Middle frontal gyrus (tissue), 1 donor: ENCODE measurements around the gene TCF12.
A peak's percentile ranks its signal among the peaks of the same experiment; 100 is the strongest.
"Not testable (repeated sequence)": the region's sequence is repeated elsewhere in the genome, so short reads cannot be mapped to it uniquely, and the experiment has no call there.

Experiments used
- DNase-seq: peaks from one replicate; pipeline ENCODE4 v3.0.0-alpha.2; 2015; ENCODE audit warnings: low spot score; ENCODE audit errors: extremely low spot score

TCF12 gene

GRCh38 chr15:57134071-57134605 lies 215.7 kb downstream of the TCF12 start:
- DNase-seq = no peak

GRCh38 chr15:57134851-57135250 lies 216.4 kb downstream of the TCF12 start:
- DNase-seq = no peak

- no peak for DNase-seq
Observed at GRCh38 chr15:57135800-57136199, 217.4 kb downstream of the TCF12 start.

DNA sequence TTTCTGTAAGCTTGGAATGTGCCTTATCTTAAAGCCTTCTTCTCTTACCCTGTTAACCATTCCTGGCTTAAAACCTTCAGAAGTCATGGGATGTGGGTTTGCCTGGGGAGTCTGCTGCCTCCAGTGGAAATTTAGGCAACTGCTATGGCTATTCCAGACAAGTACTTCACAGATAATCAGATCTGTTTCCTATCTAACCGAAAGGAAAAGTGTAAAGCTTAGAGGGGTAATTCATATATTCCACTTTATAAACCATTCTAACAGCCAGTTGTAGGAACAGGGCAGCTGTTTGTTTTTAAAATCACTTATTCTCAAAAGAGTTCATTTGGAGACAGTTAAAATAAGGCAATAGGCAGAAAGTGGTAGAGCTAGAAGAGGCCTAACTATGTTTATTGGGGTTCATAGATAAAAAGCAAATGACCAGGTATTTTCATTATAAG lies 219.9 kb downstream of the TCF12 start:
- no peak for DNase-seq

- DNase-seq = no peak
Observed at GRCh38 chr15:57143511-57144078, 225.2 kb downstream of the TCF12 start.

GRCh38 chr15:57144448-57144847 lies 226.0 kb downstream of the TCF12 start:
- DNase-seq = no peak

DNA sequence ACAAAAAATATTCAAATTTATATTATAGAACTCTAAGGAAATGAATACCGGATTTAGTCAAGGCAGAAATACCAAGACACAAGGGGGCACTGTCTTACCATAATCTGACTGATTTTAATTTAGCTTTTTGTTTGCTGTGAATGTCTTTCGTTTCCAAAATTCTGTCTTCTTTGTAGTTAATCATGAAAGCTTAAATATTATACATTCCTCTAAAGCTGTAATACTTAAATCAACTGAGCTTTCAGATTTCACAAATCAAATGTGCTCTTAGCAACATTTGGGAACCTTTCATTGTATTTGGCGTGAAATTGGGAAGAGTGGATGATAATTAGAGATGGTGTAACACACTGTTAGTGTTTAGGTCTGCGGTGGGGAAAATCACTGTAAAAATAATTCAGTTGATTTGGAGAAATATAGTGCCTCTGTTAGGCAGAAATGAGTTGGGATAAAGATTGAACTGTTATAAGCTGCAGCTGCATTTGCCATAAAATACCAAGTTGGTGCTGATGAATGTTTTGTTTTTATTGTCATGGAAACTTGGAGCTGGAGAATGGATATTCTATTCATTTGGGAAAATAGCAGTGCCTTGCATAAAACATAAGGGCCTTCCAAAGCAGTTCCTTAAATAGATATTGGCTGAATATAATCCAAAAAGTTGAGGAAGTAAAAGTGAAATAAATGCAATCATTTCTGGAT lies 228.2 kb downstream of the TCF12 start:
- peak; percentile 68 for DNase-seq

DNA sequence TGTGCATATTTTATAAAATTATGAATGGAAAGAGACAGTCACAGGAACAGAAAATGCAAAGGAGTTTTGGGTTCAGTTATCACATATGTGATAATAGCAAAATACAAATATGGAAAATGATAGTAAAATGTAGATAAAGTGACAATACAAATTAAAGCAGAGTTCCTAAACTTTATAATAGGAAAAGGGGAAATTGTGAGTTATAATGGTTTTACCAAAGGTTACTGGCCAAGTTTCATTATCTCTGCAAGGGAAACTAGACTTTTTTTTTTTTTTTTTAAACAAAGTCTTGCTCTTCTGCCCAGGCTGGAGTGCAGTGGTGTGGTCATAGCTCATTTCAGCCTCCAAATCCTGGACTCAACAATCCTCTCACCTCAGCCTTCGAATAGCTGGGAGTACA lies 229.2 kb downstream of the TCF12 start:
- DNase-seq = no peak

DNA sequence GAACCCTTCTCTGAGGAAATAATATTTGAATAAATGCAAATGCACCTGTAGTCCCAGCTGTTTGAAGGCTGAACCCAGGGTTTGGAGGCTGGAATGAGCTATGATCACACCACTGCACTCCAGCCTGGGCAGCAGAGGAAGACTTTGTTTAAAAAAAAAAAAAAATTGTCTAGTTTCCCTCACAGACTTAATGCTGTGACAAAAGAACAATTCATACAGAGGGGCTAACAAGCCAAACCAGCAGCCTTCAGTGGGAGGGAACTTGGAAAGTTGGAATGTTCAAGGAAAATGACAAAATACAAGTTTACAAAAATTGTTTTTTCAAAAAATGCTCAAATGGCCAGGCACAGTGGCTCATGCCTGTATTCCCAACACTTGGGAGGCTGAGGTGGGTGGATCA lies 229.8 kb downstream of the TCF12 start:
- no peak for DNase-seq

GRCh38 chr15:57149196-57149595 lies 230.8 kb downstream of the TCF12 start:
- DNase-seq = no peak

DNA sequence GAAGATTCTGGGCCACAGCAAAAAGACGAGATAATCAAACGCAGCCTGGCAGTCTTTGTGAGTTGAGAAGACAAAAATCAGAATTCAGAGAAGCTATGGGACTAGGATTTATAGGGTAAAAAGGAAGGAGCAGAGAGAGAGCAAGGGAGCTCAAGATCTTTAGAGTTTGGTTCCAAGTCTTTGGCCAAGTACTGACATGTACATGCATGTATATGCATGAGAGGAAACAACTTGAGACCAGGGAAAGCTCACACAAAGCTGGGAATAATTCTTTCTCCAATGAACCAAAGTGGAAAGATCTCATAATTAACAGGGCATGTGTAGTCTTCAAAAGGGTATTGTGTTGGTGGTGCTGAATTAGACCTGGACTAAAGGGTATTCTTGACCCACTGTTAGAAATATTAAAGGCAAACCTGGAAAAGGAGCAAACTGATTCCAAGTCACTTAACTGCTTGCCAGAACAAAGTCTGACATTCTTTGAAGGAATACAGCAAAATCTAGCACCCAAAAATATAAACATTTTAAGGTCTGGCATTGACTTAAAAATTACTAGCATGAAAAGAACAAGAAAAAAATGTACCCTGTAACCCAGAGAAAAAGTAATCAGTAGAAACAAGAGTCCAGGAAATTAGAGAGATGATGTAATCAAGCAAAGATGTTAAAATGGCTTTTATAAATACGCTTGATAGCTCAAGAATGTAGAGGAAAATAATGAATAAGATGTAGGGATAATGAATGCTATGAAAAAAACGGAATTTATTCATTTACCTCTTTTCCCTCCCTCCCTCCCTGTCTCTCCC lies 231.8 kb downstream of the TCF12 start:
- DNase-seq = no peak

DNA sequence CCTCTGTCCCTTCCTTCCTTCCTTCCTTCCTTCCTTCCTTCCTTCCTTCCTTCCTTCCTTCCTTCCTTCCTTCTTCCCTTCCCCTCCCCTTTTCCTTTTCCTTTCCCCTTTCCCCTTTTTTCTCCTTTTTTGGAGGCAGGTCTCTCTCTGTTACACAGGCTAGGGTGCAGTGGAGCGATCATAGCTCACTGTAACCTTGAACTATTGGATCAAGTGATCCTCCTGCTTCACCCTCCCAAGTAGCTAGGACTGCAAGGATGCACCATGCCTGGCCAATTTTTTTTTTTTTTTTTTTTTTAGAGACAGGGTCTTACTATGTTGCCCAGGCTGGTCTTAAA lies 232.4 kb downstream of the TCF12 start:
- DNase-seq = not testable (repeated sequence)

DNA sequence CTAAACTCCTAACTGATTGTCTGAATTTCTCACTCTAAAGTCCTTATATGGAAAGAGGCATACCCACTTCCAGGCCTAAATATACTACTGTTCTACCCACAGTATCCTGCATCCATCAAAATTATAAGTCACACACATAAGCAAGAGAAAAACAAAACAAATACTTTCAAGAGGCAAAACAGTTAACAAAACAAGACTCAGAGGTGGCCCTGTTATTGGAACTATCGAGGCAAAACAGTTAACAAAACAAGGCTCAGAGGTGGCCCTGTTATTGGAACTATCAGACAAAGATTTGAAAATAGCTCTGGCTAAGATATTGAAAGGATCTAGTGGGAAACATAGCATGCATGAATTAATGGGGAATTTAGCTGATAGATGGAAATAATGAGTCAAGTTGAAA lies 233.7 kb downstream of the TCF12 start:
- DNase-seq = no peak

- DNase-seq = no peak
Observed at GRCh38 chr15:57152666-57153539, 234.5 kb downstream of the TCF12 start.

DNA sequence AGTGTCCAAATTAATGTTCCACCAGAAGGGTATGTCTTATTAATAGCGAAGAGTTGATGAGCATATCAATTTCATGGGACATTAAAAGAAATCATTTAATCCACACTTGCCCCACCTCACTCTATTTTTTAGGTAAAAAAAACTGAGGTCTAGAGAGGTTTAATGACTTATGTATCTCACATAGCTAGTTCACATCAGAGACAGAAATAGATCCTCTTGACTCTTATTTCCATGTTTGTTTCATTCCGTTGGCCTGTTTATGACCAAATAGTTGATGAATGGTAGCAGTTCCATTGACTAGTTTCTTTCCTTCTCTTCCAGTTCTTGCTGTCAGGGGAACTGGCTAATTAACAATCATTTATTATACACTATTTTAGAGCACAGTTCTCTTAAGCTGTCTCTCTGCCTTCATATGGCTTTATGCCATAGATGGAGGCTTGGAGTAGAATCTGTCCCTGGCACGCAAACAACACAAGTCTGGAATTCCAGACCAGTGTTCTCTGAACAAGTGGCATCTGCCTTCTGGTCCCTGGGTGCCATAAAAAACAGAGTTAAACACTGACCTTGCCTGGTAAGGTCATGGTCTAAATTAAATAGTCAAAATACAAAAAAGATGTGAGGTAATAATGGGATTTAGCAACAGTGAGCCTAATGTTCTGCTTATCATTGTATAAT lies 237.9 kb downstream of the TCF12 start:
- DNase-seq = no peak

GRCh38 chr15:57158589-57158988 lies 240.1 kb downstream of the TCF12 start:
- peak; percentile 70 for DNase-seq

DNA sequence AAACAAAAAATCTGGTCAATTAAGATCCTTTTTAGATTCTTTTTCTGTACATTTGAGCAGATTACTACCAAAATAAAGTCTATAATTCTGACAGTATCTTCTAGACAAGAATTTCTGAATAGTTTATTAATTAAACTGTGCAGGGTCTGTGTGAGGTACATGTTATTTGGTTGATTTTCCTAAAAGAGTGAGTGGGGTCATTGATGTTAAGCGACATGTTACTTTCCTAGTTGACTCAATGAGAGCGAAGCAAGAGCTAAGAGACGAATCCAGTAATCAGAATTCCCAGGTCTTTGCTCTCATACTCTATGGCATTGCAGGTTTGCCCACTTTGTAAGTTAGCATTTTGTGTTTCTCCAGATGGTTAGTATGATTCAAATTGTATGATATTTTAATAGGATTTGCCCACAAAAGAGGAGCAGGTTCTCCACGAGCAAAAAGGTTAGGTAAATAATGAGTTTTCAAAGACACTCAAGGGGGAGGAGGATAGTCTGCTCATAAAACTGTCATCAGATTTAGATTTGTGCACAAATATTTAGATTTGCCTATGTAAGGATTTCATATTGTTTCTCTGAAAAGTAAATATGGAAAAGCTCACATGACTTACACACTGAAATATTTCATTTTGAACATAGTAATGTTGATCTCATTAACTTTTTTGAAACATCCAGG lies 240.7 kb downstream of the TCF12 start:
- no peak for DNase-seq

- DNase-seq = no peak
Observed at GRCh38 chr15:57159767-57160166, 241.3 kb downstream of the TCF12 start.

DNA sequence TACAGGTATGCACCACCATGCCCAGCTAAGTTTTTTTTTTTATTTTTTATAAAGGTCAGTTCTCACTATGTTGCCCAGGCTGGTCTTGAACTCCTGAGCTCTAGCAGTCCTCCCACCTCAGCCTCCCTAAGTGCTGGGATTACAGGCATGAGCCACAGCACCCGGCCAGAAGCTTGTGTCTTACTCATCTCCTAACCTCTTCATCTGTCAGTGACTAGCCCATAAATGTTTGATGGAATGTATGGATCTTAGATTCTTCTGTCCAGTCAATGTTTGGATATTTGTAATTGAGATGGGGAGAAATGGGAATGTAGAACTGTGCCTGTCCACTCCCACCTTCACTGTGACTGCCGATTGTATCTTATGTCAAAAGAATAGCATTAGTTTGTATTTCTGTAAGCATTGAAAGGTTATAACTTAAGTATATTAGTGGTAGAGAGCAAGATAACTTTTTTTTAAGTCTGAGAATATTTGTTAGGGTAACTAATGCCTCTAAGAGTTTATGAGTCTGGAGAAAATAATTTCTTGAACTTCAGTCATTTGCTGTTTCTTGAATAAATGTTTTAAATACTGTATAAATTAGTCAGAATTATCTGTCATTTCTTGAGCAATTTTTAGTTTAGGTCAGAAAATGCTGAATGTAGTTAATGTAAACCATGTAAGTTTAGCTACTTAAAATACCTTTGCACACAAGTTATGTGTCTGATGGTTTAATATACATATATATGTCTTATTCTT lies 242.5 kb downstream of the TCF12 start:
- DNase-seq = no peak

DNA sequence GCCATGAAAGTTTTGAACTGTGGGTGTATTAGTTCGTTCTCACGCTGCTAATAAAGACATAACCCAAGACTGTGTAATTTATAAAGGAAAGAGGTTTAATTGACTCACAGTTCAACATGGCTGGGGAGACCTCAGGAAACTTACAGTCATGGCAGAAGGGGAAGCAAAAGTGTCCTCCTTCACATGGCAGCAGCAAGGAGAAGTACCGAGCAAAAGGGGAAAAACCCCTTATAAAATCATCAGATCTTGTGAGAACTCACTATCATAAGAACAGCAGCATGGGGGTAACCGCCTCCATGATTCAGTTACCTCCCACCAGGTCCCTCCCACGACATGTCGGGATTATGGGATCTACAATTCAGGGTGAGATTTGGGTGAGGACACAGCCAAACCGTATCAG lies 245.8 kb downstream of the TCF12 start:
- DNase-seq = not testable (repeated sequence)
